ENCODE results near the gene TMTC2. TPM values are rescaled to one million over a fixed set of nuclear protein-coding genes. Genes with fewer than 3 reads are reported as not detected.

The TMTC2 gene
- total and polyA plus RNA-seq, 2 donors (not counting 3 experiments of a cell fraction or from before 2014, with no cell fraction given): 4.1 to 7.8 TPM

- H3K4me1 ChIP-seq (ENCODE audit: control insufficient read depth, extremely low read depth, insufficient read depth, low read length): no peaks in the 10 kb centered on the region
- FAIRE-seq: no peak
- no peaks in the 10 kb centered on the region for H3K79me2 ChIP-seq (ENCODE audit: control insufficient read depth, insufficient read depth, low read length)
- H3K9ac ChIP-seq (replicated peaks; ENCODE audit: extremely low read depth, insufficient read depth, low read length): no peak overlapping the region
- no peaks in the 10 kb centered on the region for H4K20me1 ChIP-seq (replicated peaks; ENCODE audit: control insufficient read depth, extremely low read depth, insufficient read depth, low read length)
- no peak overlapping the region for H3K4me2 ChIP-seq (ENCODE audit: insufficient read depth, low read length)
- no peak overlapping the region for H3K27ac ChIP-seq (ENCODE audit: insufficient read depth, low read depth, low read length)
- no TSS peak for BruUV-seq (replicated peaks)
- H3K4me3 ChIP-seq (replicated peaks in 1 of 3; ENCODE audit: insufficient read depth in 1 of 3, low read depth in 1 of 3, low read length in 3 of 3): no peak overlapping the region
- ChIA-PET POLR2A (no interaction called here), CTCF (no interaction called here)
- dilution Hi-C loops (cut with MboI; ENCODE audit: extremely low pct_ligation_motif_present, low sequenced_read_pairs) (no loop called here), intact Hi-C loops (cut with micrococcal nuclease) (no loop called here)
- H3K36me3 ChIP-seq (ENCODE audit: control insufficient read depth in 2 of 2, extremely low read depth in 1 of 2, insufficient read depth in 2 of 2, low read length in 2 of 2): no peaks in the 10 kb centered on the region
- no peaks in the 10 kb centered on the region for H3K9me3 ChIP-seq (replicated peaks; ENCODE audit: control insufficient read depth, insufficient read depth, low read length)
- no peak for DNase-seq (ENCODE audit: low read depth, low spot score)
- H3K27me3 ChIP-seq (ENCODE audit: control insufficient read depth in 2 of 2, insufficient read depth in 2 of 2, low read length in 2 of 2): no peaks in the 10 kb centered on the region
- H3K9me1 ChIP-seq (replicated peaks; ENCODE audit: control insufficient read depth, extremely low read depth, insufficient read depth, low read length): no peaks in the 10 kb centered on the region
- no peak overlapping the region for H2AFZ ChIP-seq (ENCODE audit: low read depth, low read length)
- TF ChIP-seq, protein P1, sequence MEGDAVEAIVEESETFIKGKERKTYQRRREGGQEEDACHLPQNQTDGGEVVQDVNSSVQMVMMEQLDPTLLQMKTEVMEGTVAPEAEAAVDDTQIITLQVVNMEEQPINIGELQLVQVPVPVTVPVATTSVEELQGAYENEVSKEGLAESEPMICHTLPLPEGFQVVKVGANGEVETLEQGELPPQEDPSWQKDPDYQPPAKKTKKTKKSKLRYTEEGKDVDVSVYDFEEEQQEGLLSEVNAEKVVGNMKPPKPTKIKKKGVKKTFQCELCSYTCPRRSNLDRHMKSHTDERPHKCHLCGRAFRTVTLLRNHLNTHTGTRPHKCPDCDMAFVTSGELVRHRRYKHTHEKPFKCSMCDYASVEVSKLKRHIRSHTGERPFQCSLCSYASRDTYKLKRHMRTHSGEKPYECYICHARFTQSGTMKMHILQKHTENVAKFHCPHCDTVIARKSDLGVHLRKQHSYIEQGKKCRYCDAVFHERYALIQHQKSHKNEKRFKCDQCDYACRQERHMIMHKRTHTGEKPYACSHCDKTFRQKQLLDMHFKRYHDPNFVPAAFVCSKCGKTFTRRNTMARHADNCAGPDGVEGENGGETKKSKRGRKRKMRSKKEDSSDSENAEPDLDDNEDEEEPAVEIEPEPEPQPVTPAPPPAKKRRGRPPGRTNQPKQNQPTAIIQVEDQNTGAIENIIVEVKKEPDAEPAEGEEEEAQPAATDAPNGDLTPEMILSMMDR (IDR thresholded peaks at IDR 0.05; ENCODE audit: extremely low read depth in 1 of 2, insufficient read depth in 1 of 2, low read depth in 1 of 2, low read length in 2 of 2): no peak
- TF ChIP-seq FOS (IDR thresholded peaks at IDR 0.05; ENCODE audit: borderline replicate concordance, insufficient read depth, low read length): no peak
- TF ChIP-seq MYC (IDR thresholded peaks at IDR 0.05; ENCODE audit: low read depth, low read length): no peak
- TF ChIP-seq JUN (IDR thresholded peaks at IDR 0.05; ENCODE audit: borderline replicate concordance, insufficient read depth, insufficient read length, low read depth): no peak
- TF ChIP-seq, protein P2, sequence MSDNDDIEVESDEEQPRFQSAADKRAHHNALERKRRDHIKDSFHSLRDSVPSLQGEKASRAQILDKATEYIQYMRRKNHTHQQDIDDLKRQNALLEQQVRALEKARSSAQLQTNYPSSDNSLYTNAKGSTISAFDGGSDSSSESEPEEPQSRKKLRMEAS (IDR thresholded peaks at IDR 0.05; ENCODE audit: insufficient read depth, insufficient read length): no peak
Observed at GRCh38 chr12:83141460-83141994, 454.8 kb downstream of the TMTC2 start.

GRCh38 chr12:83142914-83143313, 456.2 kb downstream of the TMTC2 start:
- CTCF ChIA-PET: no interaction called here
- no peak overlapping the region for H3K27ac ChIP-seq (ENCODE audit: insufficient read depth, low read depth, low read length)
- no peaks in the 10 kb centered on the region for H3K79me2 ChIP-seq (ENCODE audit: control insufficient read depth, insufficient read depth, low read length)
- no peaks in the 10 kb centered on the region for H3K4me1 ChIP-seq (ENCODE audit: control insufficient read depth, extremely low read depth, insufficient read depth, low read length)
- H2AFZ ChIP-seq (ENCODE audit: low read depth, low read length): no peak overlapping the region
- FAIRE-seq (no peak), DNase-seq (ENCODE audit: low read depth, low spot score) (no peak)
- H3K27me3 ChIP-seq (ENCODE audit: control insufficient read depth in 2 of 2, insufficient read depth in 2 of 2, low read length in 2 of 2): no peaks in the 10 kb centered on the region
- dilution Hi-C loops (cut with MboI; ENCODE audit: extremely low pct_ligation_motif_present, low sequenced_read_pairs) (no loop called here), intact Hi-C loops (cut with micrococcal nuclease) (no loop called here)
- no peak overlapping the region for H3K4me2 ChIP-seq (ENCODE audit: insufficient read depth, low read length)
- H3K4me3 ChIP-seq (replicated peaks in 1 of 3; ENCODE audit: insufficient read depth in 1 of 3, low read depth in 1 of 3, low read length in 3 of 3): no peak overlapping the region
- BruUV-seq (replicated peaks): no TSS peak
- no peaks in the 10 kb centered on the region for H3K9me3 ChIP-seq (replicated peaks; ENCODE audit: control insufficient read depth, insufficient read depth, low read length)
- H3K36me3 ChIP-seq (ENCODE audit: control insufficient read depth in 2 of 2, extremely low read depth in 1 of 2, insufficient read depth in 2 of 2, low read length in 2 of 2): no peaks in the 10 kb centered on the region
- H3K9ac ChIP-seq (replicated peaks; ENCODE audit: extremely low read depth, insufficient read depth, low read length): no peak overlapping the region
- no peaks in the 10 kb centered on the region for H4K20me1 ChIP-seq (replicated peaks; ENCODE audit: control insufficient read depth, extremely low read depth, insufficient read depth, low read length)
- POLR2A ChIA-PET: no interaction called here
- TF ChIP-seq JUN (IDR thresholded peaks at IDR 0.05; ENCODE audit: borderline replicate concordance, insufficient read depth, insufficient read length, low read depth) (no peak), POLR2A (IDR thresholded peaks at IDR 0.05; ENCODE audit: low read depth, low read length) (no peak), EZH2 (IDR thresholded peaks at IDR 0.05; ENCODE audit: borderline replicate concordance, low read depth, low read length, severe bottlenecking) (no peak), GATA2 (IDR thresholded peaks at IDR 0.05; ENCODE audit: insufficient read depth, insufficient read length, low read depth, low read length) (no peak), MYC (IDR thresholded peaks at IDR 0.05; ENCODE audit: low read depth, low read length) (no peak), POLR2AphosphoS5 (IDR thresholded peaks at IDR 0.05; ENCODE audit: insufficient read depth, low read depth, low read length) (no peak), FOS (IDR thresholded peaks at IDR 0.05; ENCODE audit: borderline replicate concordance, insufficient read depth, low read length) (no peak)
- TF ChIP-seq, protein P1 (IDR thresholded peaks at IDR 0.05; ENCODE audit: extremely low read depth in 1 of 2, insufficient read depth in 1 of 2, low read depth in 1 of 2, low read length in 2 of 2): no peak
- TF ChIP-seq, protein P2 (IDR thresholded peaks at IDR 0.05; ENCODE audit: insufficient read depth, insufficient read length): no peak
- H3K9me1 ChIP-seq (replicated peaks; ENCODE audit: control insufficient read depth, extremely low read depth, insufficient read depth, low read length): no peaks in the 10 kb centered on the region
